Bone marrow (tissue), 2 donors: Measurements from ENCODE around the gene SLC25A1.
"Not testable (repeated sequence)": the region's sequence is repeated elsewhere in the genome, so short reads cannot be mapped to it uniquely, and the experiment has no call there.

Source experiments
- DNase-seq, 2 donors: peaks; one replicate each; lab custom pipeline; 2025; lab: John Stamatoyannopoulos, UW

Gene SLC25A1

DNA sequence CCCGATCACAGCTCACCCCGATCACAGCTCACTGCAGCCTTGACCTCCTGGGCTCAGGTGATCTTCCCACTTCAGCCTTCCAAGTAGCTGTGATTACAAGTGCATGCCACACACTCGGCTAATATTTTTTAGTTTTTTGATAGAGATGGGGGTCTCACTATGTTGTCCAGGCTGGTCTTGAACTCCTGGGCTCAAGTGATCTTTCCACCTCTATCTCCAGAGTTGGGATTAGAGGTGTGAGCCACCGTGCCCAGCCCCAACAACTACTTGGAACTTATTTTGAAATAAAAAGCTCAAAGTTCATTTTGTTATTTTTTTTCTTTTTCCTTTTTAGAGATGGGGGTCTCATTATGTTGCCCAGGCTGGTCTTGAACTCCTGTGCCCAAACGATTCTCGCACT lies 27.8 kb upstream of the SLC25A1 start:
- no peak for DNase-seq

DNA sequence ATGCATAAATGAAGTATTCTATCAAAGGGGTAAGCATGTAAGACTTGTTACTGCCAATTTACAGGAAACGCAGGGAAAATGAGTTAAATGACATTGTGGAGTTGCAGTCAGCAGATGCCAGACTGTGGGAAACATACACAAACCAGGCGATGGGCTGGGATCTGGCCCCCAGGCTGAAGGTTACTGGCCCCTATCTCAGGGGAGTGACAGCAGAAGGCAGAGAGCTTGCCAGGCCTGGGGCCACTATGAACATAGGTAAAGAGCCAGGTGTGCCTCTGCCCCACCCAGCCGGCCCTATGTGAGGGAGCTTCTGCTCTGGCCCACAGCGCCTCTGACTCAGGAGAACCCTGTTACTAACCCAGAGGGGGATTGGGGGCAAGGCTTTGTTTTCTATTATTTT lies 26.1 kb upstream of the SLC25A1 start:
- no peak for DNase-seq

GRCh38 chr22:19203834-19204233 lies 25.3 kb upstream of the SLC25A1 start:
- DNase-seq = no peak

DNA sequence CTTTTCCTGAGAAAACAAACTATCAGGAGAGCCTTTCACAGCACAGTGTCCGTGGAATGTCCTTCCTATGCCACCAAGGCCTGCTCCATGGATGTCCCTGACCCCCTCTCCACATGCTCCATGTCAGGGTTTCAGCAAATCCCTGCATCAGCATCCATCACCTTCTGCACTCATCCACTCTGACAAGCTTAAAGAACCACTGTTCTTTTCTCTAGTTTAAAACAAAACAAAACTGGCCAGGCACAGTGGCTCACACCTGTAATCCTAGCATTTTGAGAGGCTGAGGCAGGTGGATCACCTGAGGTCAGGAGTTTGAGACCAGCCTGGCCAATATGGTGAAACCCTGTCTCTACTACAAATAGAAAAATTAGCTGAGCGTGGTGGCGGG lies 24.3 kb upstream of the SLC25A1 start:
- not testable (repeated sequence) for DNase-seq

DNA sequence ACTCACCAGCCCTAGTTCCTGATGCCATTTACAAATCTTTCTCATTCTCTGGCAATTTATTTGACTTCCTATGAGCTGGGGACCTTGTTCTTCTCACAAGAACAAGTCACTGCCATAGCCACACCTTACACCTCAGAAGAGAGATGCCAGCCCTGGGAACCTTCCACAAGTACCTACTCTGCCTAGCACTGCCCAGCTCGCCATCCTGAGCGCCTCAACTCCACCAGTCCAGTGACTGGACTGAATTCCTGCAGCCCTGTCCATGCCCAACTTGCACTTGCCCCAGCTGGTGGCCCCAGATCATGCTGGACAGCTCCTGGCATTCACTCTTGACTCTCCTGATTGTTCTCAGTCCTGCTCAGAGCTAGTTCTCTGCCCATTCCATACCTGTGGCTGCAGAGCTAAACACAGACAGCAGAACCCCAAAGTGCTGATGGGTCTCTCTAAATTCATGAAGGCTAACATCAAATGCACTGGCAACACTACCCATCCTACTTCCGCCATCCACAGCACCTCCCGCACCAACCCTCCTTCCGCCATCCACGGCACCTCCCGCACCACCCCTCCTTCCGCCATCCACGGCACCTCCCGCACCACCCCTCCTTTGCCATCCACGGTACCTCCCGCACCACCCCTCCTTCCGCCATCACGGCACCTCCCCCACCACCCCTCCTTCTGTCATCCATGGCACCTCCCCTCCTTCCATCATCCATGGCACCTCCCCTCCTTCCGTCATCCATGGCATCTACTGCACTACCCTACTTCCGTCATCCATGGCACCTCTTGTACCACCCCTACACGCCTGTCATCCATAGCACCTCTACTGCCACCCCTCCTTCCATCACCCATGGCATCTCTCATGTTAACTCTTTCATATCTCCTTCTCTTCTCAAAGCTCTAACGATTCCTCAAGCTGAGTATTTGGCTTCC lies 23.6 kb upstream of the SLC25A1 start:
- DNase-seq = no peak

- DNase-seq = no peak
Observed at GRCh38 chr22:19201130-19201868, 22.8 kb upstream of the SLC25A1 start.

GRCh38 chr22:19199479-19199878 lies 20.9 kb upstream of the SLC25A1 start:
- no peak for DNase-seq

GRCh38 chr22:19197997-19198865 lies 19.7 kb upstream of the SLC25A1 start:
- DNase-seq = no peak

GRCh38 chr22:19196841-19197612 lies 18.5 kb upstream of the SLC25A1 start:
- DNase-seq = no peak

- no peak for DNase-seq
Observed at GRCh38 chr22:19195796-19196731, 17.5 kb upstream of the SLC25A1 start.

DNA sequence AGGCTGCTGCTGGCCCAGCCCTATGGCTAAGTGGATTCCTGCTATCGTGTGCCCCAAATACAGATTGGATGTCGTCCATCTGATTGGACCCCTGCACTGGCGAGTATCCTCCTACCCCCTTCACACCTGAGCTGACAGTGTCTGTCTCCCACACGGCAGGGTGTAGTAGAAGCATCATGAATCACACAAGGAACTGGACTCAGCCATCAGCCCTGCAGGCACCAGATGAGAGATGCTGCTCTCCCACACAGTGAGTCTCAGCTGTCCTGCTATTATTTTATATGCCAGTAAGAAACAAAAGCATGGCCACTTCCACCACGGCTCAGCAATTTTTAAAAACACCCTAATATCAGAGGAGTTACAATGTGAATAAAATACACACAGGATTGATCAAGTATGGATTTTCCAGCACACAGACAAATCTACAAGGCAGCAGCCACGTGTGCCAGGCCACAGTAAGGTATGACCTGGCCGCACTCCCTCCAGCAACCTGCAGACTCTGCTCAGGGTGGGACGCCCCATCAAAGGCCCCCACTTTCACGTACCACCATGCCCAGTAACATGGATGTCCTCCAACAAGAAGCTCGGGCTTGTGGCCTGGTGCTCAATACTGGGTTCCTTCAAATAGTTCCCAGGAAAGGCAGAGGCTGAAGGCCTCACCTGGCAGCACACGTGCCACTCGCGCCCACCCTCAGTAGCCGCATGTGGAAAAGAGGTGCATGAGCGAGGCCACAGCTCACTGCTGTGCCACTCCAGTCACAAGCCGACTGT lies 16.4 kb upstream of the SLC25A1 start:
- no peak for DNase-seq

- DNase-seq = no peak
Observed at GRCh38 chr22:19193879-19194278, 15.3 kb upstream of the SLC25A1 start.

- no peak for DNase-seq
Observed at GRCh38 chr22:19187716-19188563, 9.4 kb upstream of the SLC25A1 start.

- no peak for DNase-seq
Observed at GRCh38 chr22:19184276-19184997, 5.9 kb upstream of the SLC25A1 start.

DNA sequence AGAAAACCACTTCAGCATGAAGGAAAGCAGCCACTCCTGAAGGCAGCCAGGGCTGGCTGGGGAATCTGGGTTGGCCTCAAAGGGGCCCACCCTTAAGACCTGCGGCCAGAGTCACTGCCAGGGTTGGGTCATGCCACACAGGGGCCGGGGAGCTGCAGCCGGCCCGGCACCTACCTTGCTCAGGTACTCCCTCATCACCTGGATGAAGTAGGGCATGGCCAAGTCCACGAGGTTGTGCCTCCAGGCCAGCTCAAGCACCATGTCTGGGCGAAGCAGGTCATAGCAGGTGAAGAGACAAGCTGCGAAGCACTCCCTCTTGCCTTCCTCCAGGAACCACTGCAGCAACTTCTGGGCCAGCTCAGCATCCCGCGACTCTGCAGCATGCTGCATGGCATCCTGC lies 4.7 kb upstream of the SLC25A1 start:
- no peak for DNase-seq

GRCh38 chr22:19182472-19183157 lies 4.1 kb upstream of the SLC25A1 start:
- no peak for DNase-seq

DNA sequence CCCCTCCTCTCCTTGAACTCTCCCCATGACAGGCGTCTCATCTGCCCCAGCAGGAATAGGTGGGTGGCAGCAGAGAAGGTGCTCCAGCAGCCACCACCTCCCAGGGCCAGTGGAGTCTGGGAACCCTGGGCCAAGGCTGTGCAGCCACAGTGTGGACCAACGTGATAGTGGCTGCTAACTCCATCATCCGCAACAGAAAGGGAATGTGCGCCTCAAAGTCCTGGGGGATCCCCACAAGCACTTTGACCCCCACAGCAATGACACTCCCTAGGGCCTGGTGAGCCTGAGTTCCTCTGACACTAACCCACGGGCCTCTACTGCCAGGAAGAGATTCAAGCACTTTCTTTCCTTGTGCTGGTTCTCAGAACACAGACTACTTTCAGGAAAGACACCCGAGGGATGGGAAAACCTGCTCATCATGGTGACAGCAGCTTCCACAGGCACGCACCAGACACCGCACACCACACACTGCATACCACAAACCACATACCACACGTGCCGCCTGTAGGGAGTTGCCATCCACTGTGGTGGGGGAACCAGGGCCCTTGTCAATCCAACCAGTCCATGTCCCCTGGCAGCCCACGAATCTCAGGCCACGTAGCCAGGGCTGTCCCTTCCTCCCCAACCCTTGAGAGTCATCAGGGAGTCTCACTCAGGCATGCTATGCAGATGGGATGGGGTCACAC lies 3.4 kb upstream of the SLC25A1 start:
- no peak for DNase-seq
